Measurements from ENCODE around the gene RASGEF1B. TPM values are rescaled to one million over a fixed set of nuclear protein-coding genes. Genes with fewer than 3 reads are reported as not detected.

The RASGEF1B gene
- total RNA-seq, 2 experiments from 2014 or later = 5.7 to 12.6 TPM

DNA sequence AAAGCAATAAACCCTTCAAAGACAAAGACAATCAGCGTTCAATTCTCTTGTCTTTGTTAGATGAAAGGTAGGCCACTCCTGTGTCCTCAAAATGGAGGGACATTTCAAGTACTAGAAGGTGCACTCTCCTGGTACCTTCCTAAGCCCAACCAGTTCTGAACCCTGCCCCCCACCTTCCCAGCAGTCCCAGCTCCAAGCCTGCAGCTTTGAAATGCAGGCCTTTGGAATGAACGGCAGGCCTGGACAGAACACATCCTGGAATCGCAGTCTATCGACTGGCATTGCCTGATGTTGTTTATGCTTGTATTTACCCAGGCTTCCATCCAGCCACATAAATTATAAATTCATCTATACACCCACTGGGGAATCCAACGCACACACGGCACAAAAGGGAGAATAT lies 47.4 kb downstream of the RASGEF1B start:
- no peak overlapping the region for H2AFZ ChIP-seq (ENCODE audit: low read length)
- no peak for DNase-seq (ENCODE audit: low spot score)
- no peaks in the 10 kb centered on the region for H3K79me2 ChIP-seq (ENCODE audit: insufficient read depth, low read depth, low read length)
- POLR2A ChIA-PET = interaction anchor here (0.6 to 2.1 kb wide), 3 partner anchors 9 to 783 kb away, joined by 3 to 6 read pairs (median 4); no protein-coding TSS in a partner anchor
- H3K27ac ChIP-seq (ENCODE audit: low read depth, low read length, poor library complexity, severe bottlenecking) = no peak overlapping the region
- H4K20me1 ChIP-seq (ENCODE audit: insufficient read depth, low read length) = no peaks in the 10 kb centered on the region
- H3K4me2 ChIP-seq (ENCODE audit: low read length) = no peak overlapping the region
- peaks cover 21% of the 10 kb centered on the region for H3K36me3 ChIP-seq (ENCODE audit: insufficient read depth, low read length)
- BruUV-seq (replicated peaks) = no TSS peak
- no peaks in the 10 kb centered on the region for H3K9me2 ChIP-seq (ENCODE audit: insufficient read depth, low read length)
- TF ChIP-seq, protein P1, sequence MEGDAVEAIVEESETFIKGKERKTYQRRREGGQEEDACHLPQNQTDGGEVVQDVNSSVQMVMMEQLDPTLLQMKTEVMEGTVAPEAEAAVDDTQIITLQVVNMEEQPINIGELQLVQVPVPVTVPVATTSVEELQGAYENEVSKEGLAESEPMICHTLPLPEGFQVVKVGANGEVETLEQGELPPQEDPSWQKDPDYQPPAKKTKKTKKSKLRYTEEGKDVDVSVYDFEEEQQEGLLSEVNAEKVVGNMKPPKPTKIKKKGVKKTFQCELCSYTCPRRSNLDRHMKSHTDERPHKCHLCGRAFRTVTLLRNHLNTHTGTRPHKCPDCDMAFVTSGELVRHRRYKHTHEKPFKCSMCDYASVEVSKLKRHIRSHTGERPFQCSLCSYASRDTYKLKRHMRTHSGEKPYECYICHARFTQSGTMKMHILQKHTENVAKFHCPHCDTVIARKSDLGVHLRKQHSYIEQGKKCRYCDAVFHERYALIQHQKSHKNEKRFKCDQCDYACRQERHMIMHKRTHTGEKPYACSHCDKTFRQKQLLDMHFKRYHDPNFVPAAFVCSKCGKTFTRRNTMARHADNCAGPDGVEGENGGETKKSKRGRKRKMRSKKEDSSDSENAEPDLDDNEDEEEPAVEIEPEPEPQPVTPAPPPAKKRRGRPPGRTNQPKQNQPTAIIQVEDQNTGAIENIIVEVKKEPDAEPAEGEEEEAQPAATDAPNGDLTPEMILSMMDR (conservative IDR thresholded peaks at IDR 0.05; ENCODE audit: low read length) = no peak
- no peak for TF ChIP-seq EZH2phosphoT487 (IDR thresholded peaks at IDR 0.05; ENCODE audit: borderline replicate concordance, low read depth, low read length)
- CTCF ChIA-PET (ENCODE audit: unreplicated experiment) = no interaction called here
- intact Hi-C loops (cut with micrococcal nuclease; ENCODE audit: unreplicated experiment) = no loop called here
- no peaks in the 10 kb centered on the region for H3K9me3 ChIP-seq (ENCODE audit: low read length)
- peaks cover 9% of the 10 kb centered on the region for H3K4me1 ChIP-seq (ENCODE audit: insufficient read depth, low read length, poor library complexity, severe bottlenecking)
- H3K4me3 ChIP-seq (ENCODE audit: low read depth, low read length, poor library complexity, severe bottlenecking) = no peak overlapping the region

- no peak for TF ChIP-seq EZH2phosphoT487 (IDR thresholded peaks at IDR 0.05; ENCODE audit: borderline replicate concordance, low read depth, low read length)
- TF ChIP-seq, protein P1 (conservative IDR thresholded peaks at IDR 0.05; ENCODE audit: low read length) = no peak
- intact Hi-C loops (cut with micrococcal nuclease; ENCODE audit: unreplicated experiment) = no loop called here
- BruUV-seq (replicated peaks) = no TSS peak
- no peaks in the 10 kb centered on the region for H3K9me2 ChIP-seq (ENCODE audit: insufficient read depth, low read length)
- no peak overlapping the region for H3K4me3 ChIP-seq (ENCODE audit: low read depth, low read length, poor library complexity, severe bottlenecking)
- H3K4me1 ChIP-seq (ENCODE audit: insufficient read depth, low read length, poor library complexity, severe bottlenecking) = peaks cover 16% of the 10 kb centered on the region
- H3K36me3 ChIP-seq (ENCODE audit: insufficient read depth, low read length) = peaks cover 16% of the 10 kb centered on the region
- no peaks in the 10 kb centered on the region for H3K79me2 ChIP-seq (ENCODE audit: insufficient read depth, low read depth, low read length)
- H3K9me3 ChIP-seq (ENCODE audit: low read length) = no peaks in the 10 kb centered on the region
- H3K4me2 ChIP-seq (ENCODE audit: low read length) = no peak overlapping the region
- no peak overlapping the region for H2AFZ ChIP-seq (ENCODE audit: low read length)
- no peak for DNase-seq (ENCODE audit: low spot score)
- CTCF ChIA-PET (ENCODE audit: unreplicated experiment) = no interaction called here
- H3K27ac ChIP-seq (ENCODE audit: low read depth, low read length, poor library complexity, severe bottlenecking) = no peak overlapping the region
- H4K20me1 ChIP-seq (ENCODE audit: insufficient read depth, low read length) = no peaks in the 10 kb centered on the region
- POLR2A ChIA-PET = interaction anchor here (0.7 kb wide), 1 partner anchor 404 kb away, joined by 6 read pairs; no protein-coding TSS in a partner anchor
These were observed 49.1 kb downstream of the RASGEF1B start for GRCh38 chr4:81422595-81422994.

GRCh38 chr4:81421346-81422218 lies 50.1 kb downstream of the RASGEF1B start:
- Histone ChIP-seq H3K36me3 (ENCODE audit: insufficient read depth, low read length) (peaks cover 9% of the 10 kb centered on the region; the same call in 1 of the 2 replicates), H3K4me1 (ENCODE audit: insufficient read depth, low read length, poor library complexity, severe bottlenecking) (peaks cover 16% of the 10 kb centered on the region), H3K79me2 (ENCODE audit: insufficient read depth, low read depth, low read length) (no peaks in the 10 kb centered on the region), H3K4me3 (ENCODE audit: low read depth, low read length, poor library complexity, severe bottlenecking) (no peak overlapping the region), H2AFZ (ENCODE audit: low read length) (peak overlapping the region; percentile 37; the same call in 1 of the 2 replicates), H3K9me2 (ENCODE audit: insufficient read depth, low read length) (no peaks in the 10 kb centered on the region), H4K20me1 (ENCODE audit: insufficient read depth, low read length) (no peaks in the 10 kb centered on the region), H3K27ac (ENCODE audit: low read depth, low read length, poor library complexity, severe bottlenecking) (no peak overlapping the region), H3K4me2 (ENCODE audit: low read length) (peak overlapping the region; percentile 19; the same call in 1 of the 2 replicates), H3K9me3 (ENCODE audit: low read length) (no peaks in the 10 kb centered on the region)
- intact Hi-C loops (cut with micrococcal nuclease; ENCODE audit: unreplicated experiment) = no loop called here
- BruUV-seq (replicated peaks) = no TSS peak
- no peak for TF ChIP-seq EZH2phosphoT487 (IDR thresholded peaks at IDR 0.05; ENCODE audit: borderline replicate concordance, low read depth, low read length)
- TF ChIP-seq, protein P1 (conservative IDR thresholded peaks at IDR 0.05; ENCODE audit: low read length) = no peak
- DNase-seq (ENCODE audit: low spot score) = peak; percentile 57
- POLR2A ChIA-PET = interaction anchor here (1.6 kb wide), 1 partner anchor 37 kb away, joined by 6 read pairs; no protein-coding TSS in a partner anchor
- CTCF ChIA-PET (ENCODE audit: unreplicated experiment) = no interaction called here

All from OCI-LY7 (cell line).